GM12891 (cell line): Measurements from ENCODE around the gene CEP97.

Experiments
- DNase-seq: peaks from one replicate; pipeline ENCODE4 v3.0.0; 2011; ENCODE audit warnings: low spot score; ENCODE audit not compliant: insufficient read length
- FAIRE-seq: peaks from 2 replicates; lab custom pipeline; 2011; peaks lifted over from hg19 to GRCh38; lab: Jason Lieb, UNC
- PAX5 ChIP-seq: IDR thresholded peaks from 2 replicates; pipeline ENCODE4 v1.6.1; 2011; ENCODE audit warnings: low read length, moderate library complexity, mild to moderate bottlenecking; ENCODE audit not compliant: insufficient read depth, severe bottlenecking
- POLR2A ChIP-seq: IDR thresholded peaks from 2 replicates; pipeline ENCODE4 v1.6.1; 2011; ENCODE audit warnings: low read depth, low read length, control low read depth
- POLR2AphosphoS5 ChIP-seq: IDR thresholded peaks from 2 replicates; pipeline ENCODE4 v1.6.1; 2011; ENCODE audit warnings: low read depth, low read length, control low read depth
- POU2F2 ChIP-seq: IDR thresholded peaks from 2 replicates; pipeline ENCODE4 v1.6.1; 2011; ENCODE audit warnings: low read depth, mild to moderate bottlenecking, control low read depth, low read length, moderate library complexity
- SPI1 ChIP-seq: IDR thresholded peaks from 2 replicates; pipeline ENCODE4 v1.6.1; 2011; ENCODE audit warnings: low read depth, low read length, control low read depth
- TAF1 ChIP-seq: IDR thresholded peaks from 2 replicates; pipeline ENCODE4 v1.6.1; 2011; ENCODE audit warnings: low read depth, low read length, control low read depth

Gene CEP97

GRCh38 chr3:101814835-101815234 is 90.4 kb downstream of the CEP97 start:
- DNase-seq (no peak), FAIRE-seq (peak; percentile 88)
- TF ChIP-seq TAF1 (no peak), POLR2A (no peak), POU2F2 (no peak), SPI1 (no peak), POLR2AphosphoS5 (no peak), PAX5 (no peak)

- no peak for TF ChIP-seq POU2F2
- TF ChIP-seq POLR2A: no peak
- no peak for TF ChIP-seq PAX5
- no peak for TF ChIP-seq TAF1
- no peak for TF ChIP-seq SPI1
- no peak for TF ChIP-seq POLR2AphosphoS5
- no peak for DNase-seq
- FAIRE-seq: peak; percentile 64
Measured at GRCh38 chr3:101816215-101817149, 92.1 kb downstream of the CEP97 start.

- FAIRE-seq (peak; percentile 23), DNase-seq (no peak)
- TF ChIP-seq POU2F2 (no peak), POLR2A (no peak), TAF1 (no peak), SPI1 (peak; percentile 29; the same call in 1 of the 2 replicates)
Measured at GRCh38 chr3:101817992-101818391, 93.6 kb downstream of the CEP97 start.

GRCh38 chr3:101819649-101820206 is 95.3 kb downstream of the CEP97 start:
- DNase-seq: no peak
- FAIRE-seq: peak; percentile 35
- no peak for TF ChIP-seq POU2F2
- no peak for TF ChIP-seq PAX5
- TF ChIP-seq POLR2A: no peak
- no peak for TF ChIP-seq POLR2AphosphoS5
- TF ChIP-seq SPI1: no peak
- TF ChIP-seq TAF1: no peak
